ENCODE data around the gene CCDC138.

The CCDC138 gene

GRCh38 chr2:108806371-108807113, 20.0 kb downstream of the CCDC138 start:
- no peak for TF ChIP-seq TAF1 (IDR thresholded peaks at IDR 0.05; ENCODE audit: borderline replicate concordance, low read depth, low read length)
- TF ChIP-seq POLR2A (IDR thresholded peaks at IDR 0.05; ENCODE audit: low read depth, low read length), result no peak
- TF ChIP-seq POLR2AphosphoS5 (IDR thresholded peaks at IDR 0.05; ENCODE audit: low read depth, low read length), result no peak
- DNase-seq (ENCODE audit: insufficient read length) (no peak), FAIRE-seq (peak; percentile 40)

- TF ChIP-seq TAF1 (IDR thresholded peaks at IDR 0.05; ENCODE audit: borderline replicate concordance, low read depth, low read length), result no peak
- TF ChIP-seq POLR2A (IDR thresholded peaks at IDR 0.05; ENCODE audit: low read depth, low read length), result no peak
- TF ChIP-seq POLR2AphosphoS5 (IDR thresholded peaks at IDR 0.05; ENCODE audit: low read depth, low read length), result no peak
- DNase-seq (ENCODE audit: insufficient read length) (no peak), FAIRE-seq (no peak)
These were observed 23.4 kb downstream of the CCDC138 start for GRCh38 chr2:108809936-108810335.

- no peak for TF ChIP-seq POLR2A (IDR thresholded peaks at IDR 0.05; ENCODE audit: low read depth, low read length)
- no peak for TF ChIP-seq TAF1 (IDR thresholded peaks at IDR 0.05; ENCODE audit: borderline replicate concordance, low read depth, low read length)
- TF ChIP-seq POLR2AphosphoS5 (IDR thresholded peaks at IDR 0.05; ENCODE audit: low read depth, low read length), result no peak
- FAIRE-seq (no peak), DNase-seq (ENCODE audit: insufficient read length) (no peak)
These were observed 24.7 kb downstream of the CCDC138 start for GRCh38 chr2:108810993-108811957.

- TF ChIP-seq POLR2AphosphoS5 (IDR thresholded peaks at IDR 0.05; ENCODE audit: low read depth, low read length) (no peak), TAF1 (IDR thresholded peaks at IDR 0.05; ENCODE audit: borderline replicate concordance, low read depth, low read length) (no peak), POLR2A (IDR thresholded peaks at IDR 0.05; ENCODE audit: low read depth, low read length) (no peak)
- FAIRE-seq (no peak), DNase-seq (ENCODE audit: insufficient read length) (no peak)
These were observed 27.2 kb downstream of the CCDC138 start for GRCh38 chr2:108813732-108814131.

- DNase-seq (ENCODE audit: insufficient read length) (no peak), FAIRE-seq (no peak)
- TF ChIP-seq TAF1 (IDR thresholded peaks at IDR 0.05; ENCODE audit: borderline replicate concordance, low read depth, low read length) (no peak), POLR2A (IDR thresholded peaks at IDR 0.05; ENCODE audit: low read depth, low read length) (no peak), POLR2AphosphoS5 (IDR thresholded peaks at IDR 0.05; ENCODE audit: low read depth, low read length) (no peak)
These were observed 33.9 kb downstream of the CCDC138 start for GRCh38 chr2:108820482-108820881.

GRCh38 chr2:108823286-108823685, 36.7 kb downstream of the CCDC138 start:
- TF ChIP-seq POLR2AphosphoS5 (IDR thresholded peaks at IDR 0.05; ENCODE audit: low read depth, low read length) (no peak), TAF1 (IDR thresholded peaks at IDR 0.05; ENCODE audit: borderline replicate concordance, low read depth, low read length) (no peak), POLR2A (IDR thresholded peaks at IDR 0.05; ENCODE audit: low read depth, low read length) (no peak)
- peak; percentile 42 for FAIRE-seq
- DNase-seq (ENCODE audit: insufficient read length), result no peak

- TF ChIP-seq POLR2A (IDR thresholded peaks at IDR 0.05; ENCODE audit: low read depth, low read length) (no peak), TAF1 (IDR thresholded peaks at IDR 0.05; ENCODE audit: borderline replicate concordance, low read depth, low read length) (no peak), POLR2AphosphoS5 (IDR thresholded peaks at IDR 0.05; ENCODE audit: low read depth, low read length) (no peak)
- no peak for FAIRE-seq
- no peak for DNase-seq (ENCODE audit: insufficient read length)
These were observed 37.9 kb downstream of the CCDC138 start for GRCh38 chr2:108824316-108825070.

- no peak for DNase-seq (ENCODE audit: insufficient read length)
- TF ChIP-seq POLR2AphosphoS5 (IDR thresholded peaks at IDR 0.05; ENCODE audit: low read depth, low read length), result no peak
- TF ChIP-seq POLR2A (IDR thresholded peaks at IDR 0.05; ENCODE audit: low read depth, low read length), result no peak
- no peak for TF ChIP-seq TAF1 (IDR thresholded peaks at IDR 0.05; ENCODE audit: borderline replicate concordance, low read depth, low read length)
- no peak for FAIRE-seq
These were observed 38.7 kb downstream of the CCDC138 start for GRCh38 chr2:108825254-108825653.

- TF ChIP-seq POLR2A (IDR thresholded peaks at IDR 0.05; ENCODE audit: low read depth, low read length), result no peak
- no peak for TF ChIP-seq TAF1 (IDR thresholded peaks at IDR 0.05; ENCODE audit: borderline replicate concordance, low read depth, low read length)
- no peak for TF ChIP-seq POLR2AphosphoS5 (IDR thresholded peaks at IDR 0.05; ENCODE audit: low read depth, low read length)
- FAIRE-seq (no peak), DNase-seq (ENCODE audit: insufficient read length) (no peak)
These were observed 39.2 kb downstream of the CCDC138 start for GRCh38 chr2:108825736-108826135.

- FAIRE-seq (no peak), DNase-seq (ENCODE audit: insufficient read length) (no peak)
- TF ChIP-seq TAF1 (IDR thresholded peaks at IDR 0.05; ENCODE audit: borderline replicate concordance, low read depth, low read length) (no peak), POLR2A (IDR thresholded peaks at IDR 0.05; ENCODE audit: low read depth, low read length) (no peak), POLR2AphosphoS5 (IDR thresholded peaks at IDR 0.05; ENCODE audit: low read depth, low read length) (no peak)
These were observed 43.2 kb downstream of the CCDC138 start for GRCh38 chr2:108829578-108830310.
